DOHH2 (cell line): Measurements from ENCODE around the gene GPR108.
"Not testable (repeated sequence)": the region's sequence is repeated elsewhere in the genome, so short reads cannot be mapped to it uniquely, and the experiment has no call there.

Experiments
- H3F3A ChIP-seq: fragments of 200-600 bp; sonication (generic), shearing (Covaris generic); 2 replicates; pipeline ENCODE4 v1.6.0; 2016; ENCODE audit warnings: antibody characterized with exemption, mild to moderate bottlenecking; ENCODE audit not compliant: control insufficient read depth, insufficient read depth
- H3K27ac ChIP-seq: fragments of 200-600 bp; sonication (generic); 2 replicates; pipeline ENCODE4 v1.5.1; 2014; ENCODE audit warnings: low read depth, mild to moderate bottlenecking, low read length, moderate library complexity
- H3K27me3 ChIP-seq: fragments of 200-600 bp; sonication (generic); 2 replicates; pipeline ENCODE4 v1.6.1; 2014; ENCODE audit warnings: mild to moderate bottlenecking, low read length, mixed read lengths; ENCODE audit not compliant: control insufficient read depth
- H3K36me3 ChIP-seq: fragments of 200-600 bp; sonication (generic); 2 replicates; pipeline ENCODE4 v1.6.1; 2014; ENCODE audit warnings: mild to moderate bottlenecking, low read length, moderate library complexity, mixed read lengths; ENCODE audit not compliant: control insufficient read depth
- H3K4me1 ChIP-seq: fragments of 200-600 bp; sonication (generic); 2 replicates; pipeline ENCODE4 v1.6.1; 2014; ENCODE audit warnings: mild to moderate bottlenecking, low read length, mixed read lengths; ENCODE audit not compliant: control insufficient read depth
- H3K4me2 ChIP-seq: fragments of 200-600 bp; sonication (generic); 2 replicates; pipeline ENCODE4 v1.6.0; 2014; ENCODE audit warnings: mild to moderate bottlenecking, low read length, moderate library complexity
- H3K4me3 ChIP-seq: fragments of 200-600 bp; sonication (generic); 2 replicates; pipeline ENCODE4 v1.5.1; 2014; ENCODE audit warnings: mild to moderate bottlenecking, low read length, mixed read lengths
- H3K79me2 ChIP-seq: fragments of 200-600 bp; sonication (generic); 2 replicates; pipeline ENCODE4 v1.6.1; 2014; ENCODE audit warnings: mild to moderate bottlenecking, low read length, mixed read lengths; ENCODE audit not compliant: control insufficient read depth
- H3K9me2 ChIP-seq: fragments of 200-600 bp; sonication (generic); replicated peaks from 2 replicates; pipeline ENCODE4 v1.6.1; 2014; ENCODE audit warnings: mild to moderate bottlenecking, low read length, mixed read lengths; ENCODE audit not compliant: control insufficient read depth
- H3K9me3 ChIP-seq: fragments of 200-600 bp; sonication (generic); 2 replicates; pipeline ENCODE4 v1.6.1; 2014; ENCODE audit warnings: antibody characterized with exemption, low read length, mixed read lengths; ENCODE audit not compliant: control insufficient read depth, insufficient read depth
- H4K20me1 ChIP-seq: fragments of 200-600 bp; sonication (generic); 2 replicates; pipeline ENCODE4 v1.6.0; 2014; ENCODE audit warnings: low read depth, mild to moderate bottlenecking, antibody characterized with exemption, low read length, moderate library complexity; ENCODE audit not compliant: control insufficient read depth, insufficient read depth
- CTCF ChIP-seq: fragments of 200-600 bp; sonication (generic); IDR thresholded peaks from one replicate; pipeline ENCODE4 v1.5.1; 2014; ENCODE audit warnings: antibody characterized with exemption, mild to moderate bottlenecking, low read depth, low read length; ENCODE audit not compliant: poor library complexity, severe bottlenecking
- EZH2phosphoT487 ChIP-seq: fragments of 200-600 bp; sonication (generic); IDR thresholded peaks from 2 replicates; pipeline ENCODE4 v1.6.1; 2017; ENCODE audit warnings: borderline replicate concordance, mild to moderate bottlenecking, antibody characterized with exemption, low read length, moderate library complexity, mixed read lengths

Gene GPR108

DNA sequence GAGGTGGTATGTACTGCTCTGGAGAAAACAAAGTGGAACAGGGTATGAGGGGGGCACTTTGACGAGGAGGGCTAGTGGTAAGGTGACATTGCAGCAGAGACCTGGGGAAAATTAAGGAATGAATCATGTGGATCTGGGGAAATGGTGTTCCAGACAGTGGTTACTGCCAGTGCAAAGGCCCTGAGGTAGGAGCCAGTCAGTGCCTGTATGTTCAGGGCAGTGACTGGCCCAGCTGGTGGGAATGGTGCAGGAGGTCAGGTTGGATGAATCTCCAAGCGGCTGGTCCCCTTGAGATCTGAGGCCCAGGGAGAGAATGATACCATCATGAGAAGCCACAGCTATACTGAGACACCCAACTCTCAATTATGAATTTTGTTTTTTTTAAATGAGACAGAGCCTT, 40.1 kb upstream of the GPR108 start:
- no peaks in the 10 kb centered on the region for H3K27me3 ChIP-seq
- peaks cover 11% of the 10 kb centered on the region for H4K20me1 ChIP-seq
- peaks cover 4% of the 10 kb centered on the region; the same call in 1 of the 2 replicates for H3F3A ChIP-seq
- H3K79me2 ChIP-seq, result peaks cover 92% of the 10 kb centered on the region
- H3K4me2 ChIP-seq, result no peak overlapping the region
- H3K4me3 ChIP-seq, result no peak overlapping the region
- H3K9me2 ChIP-seq, result no peaks in the 10 kb centered on the region
- peaks cover 35% of the 10 kb centered on the region for H3K36me3 ChIP-seq
- H3K27ac ChIP-seq, result no peak overlapping the region
- peaks cover 33% of the 10 kb centered on the region for H3K4me1 ChIP-seq
- no peaks in the 10 kb centered on the region for H3K9me3 ChIP-seq
- no peak for TF ChIP-seq EZH2phosphoT487
- TF ChIP-seq CTCF, result no peak

GRCh38 chr19:6776999-6777398, 39.6 kb upstream of the GPR108 start:
- TF ChIP-seq EZH2phosphoT487 (no peak), CTCF (no peak)
- H3K4me1 ChIP-seq, result peaks cover 37% of the 10 kb centered on the region
- peaks cover 35% of the 10 kb centered on the region for H3K36me3 ChIP-seq
- H4K20me1 ChIP-seq, result peaks cover 11% of the 10 kb centered on the region
- no peak overlapping the region for H3K27ac ChIP-seq
- H3K79me2 ChIP-seq, result peaks cover 89% of the 10 kb centered on the region
- H3F3A ChIP-seq, result peaks cover 4% of the 10 kb centered on the region; the same call in 1 of the 2 replicates
- no peaks in the 10 kb centered on the region for H3K9me2 ChIP-seq
- H3K9me3 ChIP-seq, result no peaks in the 10 kb centered on the region
- no peak overlapping the region for H3K4me2 ChIP-seq
- H3K4me3 ChIP-seq, result no peak overlapping the region
- no peaks in the 10 kb centered on the region for H3K27me3 ChIP-seq

DNA sequence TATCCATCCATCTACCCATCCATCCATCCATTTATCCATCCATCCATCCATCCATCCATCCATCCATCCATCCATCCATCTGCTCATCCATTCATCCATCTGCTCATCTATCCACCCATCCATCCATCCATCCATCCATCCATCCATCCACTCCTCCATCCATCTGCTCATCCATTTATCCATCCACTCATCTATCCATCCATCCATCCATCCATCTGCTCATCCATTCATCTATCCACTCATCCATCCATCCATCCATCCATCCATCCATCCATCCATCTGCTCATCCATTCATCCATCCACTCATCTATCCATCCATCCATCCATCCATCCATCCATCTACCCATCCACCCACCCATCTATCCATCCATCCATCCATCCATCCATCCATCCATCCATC, 38.7 kb upstream of the GPR108 start:
- Histone ChIP-seq H3K4me1 (peaks cover 39% of the 10 kb centered on the region), H3K36me3 (peaks cover 33% of the 10 kb centered on the region), H3K79me2 (peaks cover 80% of the 10 kb centered on the region), H4K20me1 (peaks cover 11% of the 10 kb centered on the region)
- not testable (repeated sequence) for H3F3A ChIP-seq, H3K9me2 ChIP-seq, H3K27ac ChIP-seq, H3K27me3 ChIP-seq, H3K9me3 ChIP-seq, H3K4me3 ChIP-seq, H3K4me2 ChIP-seq

GRCh38 chr19:6774821-6775707, 37.7 kb upstream of the GPR108 start:
- Histone ChIP-seq H3K27me3 (no peaks in the 10 kb centered on the region), H3K4me2 (no peak overlapping the region), H4K20me1 (peaks cover 11% of the 10 kb centered on the region), H3F3A (peaks cover 4% of the 10 kb centered on the region; the same call in 1 of the 2 replicates), H3K9me2 (no peaks in the 10 kb centered on the region), H3K4me3 (no peak overlapping the region), H3K4me1 (peaks cover 36% of the 10 kb centered on the region), H3K9me3 (no peaks in the 10 kb centered on the region), H3K27ac (no peak overlapping the region), H3K79me2 (peaks cover 70% of the 10 kb centered on the region), H3K36me3 (peaks cover 31% of the 10 kb centered on the region)
- no peak for TF ChIP-seq CTCF
- no peak for TF ChIP-seq EZH2phosphoT487
